ENCODE results near the gene SACM1L. TPM values are rescaled to one million over a fixed set of nuclear protein-coding genes. Genes with fewer than 3 reads are reported as not detected.

The SACM1L gene
- total and polyA plus RNA-seq, 2 of the 8 experiments (the other 6 are each of a cell fraction or from before 2014, with no cell fraction given): 20.1 to 61.0 TPM

- no peak overlapping the region for H2AK5ac ChIP-seq (ENCODE audit: low read depth, low read length)
- ChIA-PET POLR2A (ENCODE audit: partially characterized antibody) (interaction anchor here (1.5 to 8.5 kb wide), 3 partner anchors 8 to 15 kb away, joined by 3 to 88 read pairs (median 6); no protein-coding TSS in a partner anchor), CTCF (ENCODE audit: partially characterized antibody) (interaction anchor here (1.0 to 2.1 kb wide), 4 partner anchors 13 to 147 kb away, joined by 3 to 9 read pairs (median 4); no protein-coding TSS in a partner anchor)
- H3K4me3 ChIP-seq (ENCODE audit: extremely low read depth in 1 of 4, insufficient read depth in 2 of 4, low read depth in 3 of 4, low read length in 4 of 4): no peak overlapping the region
- H3K56ac ChIP-seq (replicated peaks; ENCODE audit: insufficient read length, low read depth, low read length): no peak overlapping the region
- H3K27ac ChIP-seq (ENCODE audit: low read depth, low read length): no peak overlapping the region
- H3K27me3 ChIP-seq (replicated peaks in 1 of 4; ENCODE audit: control insufficient read depth in 3 of 4, extremely low read depth in 1 of 4, insufficient read depth in 3 of 4, low read length in 3 of 4): no peaks in the 10 kb centered on the region
- no peak overlapping the region for H2BK5ac ChIP-seq (ENCODE audit: low read depth, low read length)
- H3K4me1 ChIP-seq (replicated peaks in 1 of 4; ENCODE audit: control insufficient read depth in 3 of 4, insufficient read depth in 4 of 4, low read length in 3 of 4): peaks cover 0 to 21% (median 6%) of the 10 kb centered on the region in 4 experiments; a peak in 4 of 7 replicates
- no peak overlapping the region for H3K4me2 ChIP-seq (ENCODE audit: insufficient read depth in 1 of 2, low read depth in 2 of 2, low read length in 2 of 2)
- H3K79me1 ChIP-seq (ENCODE audit: low read depth, low read length): peaks cover 9% of the 10 kb centered on the region
- H3K14ac ChIP-seq (ENCODE audit: insufficient read length): no peak overlapping the region
- FAIRE-seq: no peak
- no peak overlapping the region for H4K91ac ChIP-seq (replicated peaks; ENCODE audit: insufficient read length, low read length)
- peaks cover 35 to 84% of the 10 kb centered on the region in 2 experiments for H3K79me2 ChIP-seq (ENCODE audit: control insufficient read depth in 1 of 2, insufficient read depth in 2 of 2, low read length in 2 of 2)
- no peak overlapping the region for H3K23ac ChIP-seq (ENCODE audit: insufficient read length)
- H2BK12ac ChIP-seq (ENCODE audit: low read depth, low read length): no peak overlapping the region
- no peak overlapping the region for H3K9ac ChIP-seq (replicated peaks in 1 of 4; ENCODE audit: extremely low read depth in 1 of 4, low read depth in 3 of 4, low read length in 3 of 4)
- peaks cover 14% of the 10 kb centered on the region for H3K23me2 ChIP-seq (ENCODE audit: low read depth, low read length)
- no peak overlapping the region for H4K8ac ChIP-seq (ENCODE audit: extremely low read depth, insufficient read depth, low read length)
- H2BK20ac ChIP-seq (ENCODE audit: low read length): no peak overlapping the region
- WGBS, 2 experiments (ENCODE audit: extremely low coverage in 1 of 2, insufficient coverage in 1 of 2, insufficient read length in 1 of 2, insufficient replicate concordance in 2 of 2, low coverage in 1 of 2, low lambda C conversion rate in 2 of 2, missing lambda C conversion rate in 1 of 2): 57% methylated on average over 3 of the region's 3 CpGs; no CpG with 5 or more reads in 1 of the 2 experiments
- no peak for DNase-seq (ENCODE audit: low read depth in 1 of 2, low spot score in 2 of 2)
- H3K18ac ChIP-seq (ENCODE audit: extremely low read depth, low read length): no peak overlapping the region
- H3K36me3 ChIP-seq (ENCODE audit: control insufficient read depth in 2 of 4, insufficient read depth in 4 of 4, low read length in 3 of 4): peaks cover 0 to 8% (median 3%) of the 10 kb centered on the region in 4 experiments; a peak in 3 of 8 replicates
- no peak overlapping the region for H2AFZ ChIP-seq (ENCODE audit: low read length)
- no peak overlapping the region for H4K5ac ChIP-seq (ENCODE audit: insufficient read length, low read depth, low read length)
- no peaks in the 10 kb centered on the region for H3K9me3 ChIP-seq (ENCODE audit: insufficient read depth in 2 of 2, low read depth in 1 of 2, low read length in 1 of 2)
- no peak overlapping the region for H3K4ac ChIP-seq (replicated peaks; ENCODE audit: insufficient read length, low read depth, low read length)
- H2BK15ac ChIP-seq (ENCODE audit: low read length): no peak overlapping the region
- H4K20me1 ChIP-seq (replicated peaks in 1 of 2; ENCODE audit: control insufficient read depth in 1 of 2, insufficient read depth in 2 of 2, low read length in 2 of 2): peaks cover 0 to 11% of the 10 kb centered on the region in 2 experiments
- no peak overlapping the region for H2BK120ac ChIP-seq (replicated peaks; ENCODE audit: low read depth, low read length)
- TF ChIP-seq SP1 (IDR thresholded peaks at IDR 0.05; ENCODE audit: low read depth, low read length): no peak
- TF ChIP-seq BACH1 (IDR thresholded peaks at IDR 0.05; ENCODE audit: low read length): no peak
- no peak for TF ChIP-seq MAX (IDR thresholded peaks at IDR 0.05)
- TF ChIP-seq TBP (IDR thresholded peaks at IDR 0.05; ENCODE audit: low read depth, low read length): no peak
- no peak for TF ChIP-seq RNF2 (IDR thresholded peaks at IDR 0.05; ENCODE audit: borderline replicate concordance, low read depth, low read length, missing control alignments, poor library complexity, severe bottlenecking)
- TF ChIP-seq ATF2 (IDR thresholded peaks at IDR 0.05; ENCODE audit: low read length): no peak
- no peak for TF ChIP-seq SIRT6 (IDR thresholded peaks at IDR 0.05; ENCODE audit: low read length)
- no peak for TF ChIP-seq EP300 (IDR thresholded peaks at IDR 0.05; ENCODE audit: borderline replicate concordance in 1 of 2, low read depth in 2 of 2, low read length in 2 of 2)
- TF ChIP-seq PHF8 (conservative IDR thresholded peaks at IDR 0.05; ENCODE audit: low read depth, low read length): no peak
- no peak for TF ChIP-seq ZNF274 (IDR thresholded peaks at IDR 0.05; ENCODE audit: borderline replicate concordance, extremely low read depth, low read length)
- no peak for TF ChIP-seq SRF (IDR thresholded peaks at IDR 0.05; ENCODE audit: low read depth, low read length)
- TF ChIP-seq CHD1 (IDR thresholded peaks at IDR 0.05; ENCODE audit: low read depth, low read length): no peak
Observed at GRCh38 chr3:45692866-45693265, 3.7 kb downstream of the SACM1L start.

Measured in H1 (cell line).